Measurements from ENCODE around the gene CASTOR1.

Gene CASTOR1

DNA sequence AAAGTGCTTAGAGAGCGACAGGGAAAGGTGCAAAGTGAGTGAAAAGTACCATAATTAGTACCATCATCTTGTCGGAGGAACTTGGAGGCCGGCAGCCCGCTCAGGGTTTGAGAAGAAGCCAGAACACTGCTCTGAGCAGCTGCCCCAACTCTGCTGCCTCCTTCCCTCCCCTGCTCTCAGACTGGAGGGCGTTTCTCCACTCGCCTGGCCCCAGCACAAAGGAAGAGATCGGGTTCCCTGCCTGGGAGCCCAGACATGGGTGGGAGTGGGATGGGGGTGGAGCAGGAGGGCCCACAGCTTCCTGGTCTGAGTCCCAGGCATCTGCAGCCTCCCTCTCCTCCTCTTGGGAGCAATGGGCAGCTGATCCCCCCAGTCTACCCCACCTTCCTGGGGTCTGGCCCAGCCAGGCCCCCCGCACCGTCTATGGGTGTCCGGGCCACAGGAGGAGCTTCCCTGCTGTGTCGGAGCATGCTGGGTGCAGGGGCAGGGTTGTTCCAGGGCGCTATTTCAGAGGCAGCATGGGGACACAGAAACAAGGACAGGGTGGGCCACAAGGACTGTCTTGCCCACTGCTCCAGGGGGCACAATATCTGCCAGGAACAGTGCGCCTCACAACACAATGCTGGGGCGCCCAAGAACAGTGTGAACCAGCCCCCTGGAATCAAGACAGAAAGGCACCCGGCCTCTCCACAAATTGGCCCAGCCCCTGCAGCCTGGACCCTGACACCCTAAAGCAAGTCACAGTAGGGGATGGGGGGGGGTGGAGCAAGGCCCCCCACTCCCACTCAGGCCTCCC is 47.5 kb downstream of the CASTOR1 start:
- DNase-seq = no peak

GRCh38 chr22:30240541-30241417 is 48.5 kb downstream of the CASTOR1 start:
- DNase-seq = no peak

GRCh38 chr22:30239488-30240405 is 49.6 kb downstream of the CASTOR1 start:
- no peak for DNase-seq

- no peak for DNase-seq
Measured at GRCh38 chr22:30238661-30239487, 50.4 kb downstream of the CASTOR1 start.

GRCh38 chr22:30238136-30238535 is 51.2 kb downstream of the CASTOR1 start:
- DNase-seq = no peak

- no peak for DNase-seq
Measured at GRCh38 chr22:30236875-30237274, 52.4 kb downstream of the CASTOR1 start.

GRCh38 chr22:30235687-30236170 is 53.6 kb downstream of the CASTOR1 start:
- DNase-seq = no peak
